KBM-7 (cell line): ENCODE data around the gene SDSL.

Experiments
- DNase-seq: peaks from one replicate; pipeline ENCODE4 v3.0.0-alpha.2; 2015
- in situ Hi-C: fragments of 300-500 bp; cut with MboI; formaldehyde crosslinking; loops from 2 replicates; pipeline ENCODE4 v1.14.3; 2020; ENCODE audit warnings: low sequenced_read_pairs, low pct_unique_long_range_greater_than_20kb, mixed read lengths

SDSL gene

DNA sequence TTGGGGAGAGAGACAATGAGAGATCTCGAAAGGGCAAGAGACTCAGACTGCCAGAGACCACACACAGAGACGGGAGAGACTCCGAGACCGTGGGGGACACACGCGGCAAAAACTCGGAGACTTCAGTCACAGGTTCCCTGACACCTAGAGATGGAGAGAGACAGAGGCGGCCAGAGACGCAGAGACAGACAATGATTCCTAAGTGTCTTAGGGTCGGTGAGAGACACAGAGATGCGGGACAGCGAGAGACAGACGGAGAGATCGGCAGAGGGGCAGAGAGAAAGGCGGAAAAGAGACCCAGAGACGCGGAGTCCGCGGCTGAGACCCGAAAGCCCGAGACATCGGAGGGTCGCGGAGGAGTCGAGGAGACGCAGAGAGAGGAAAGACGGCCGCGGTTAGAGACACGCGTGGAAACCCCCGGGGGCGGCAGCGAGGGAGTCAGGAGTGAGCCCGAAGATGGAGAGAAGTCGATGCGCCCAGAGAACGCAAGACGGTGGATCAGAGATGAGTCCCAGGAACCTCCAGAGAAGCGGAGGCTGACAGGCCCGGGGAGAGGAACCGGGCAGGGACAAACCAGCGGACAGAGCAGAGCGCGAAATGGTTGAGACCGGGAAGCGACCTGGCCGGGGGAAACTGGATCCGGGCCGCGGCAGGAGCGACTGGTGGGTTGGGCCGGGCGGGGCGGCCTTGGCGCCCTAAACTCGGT is 41.7 kb downstream of the SDSL start:
- no peak for DNase-seq
- in situ Hi-C loops = loop anchor here (25.0 kb wide), 1 partner anchor 448 kb away; no protein-coding TSS in a partner anchor

DNA sequence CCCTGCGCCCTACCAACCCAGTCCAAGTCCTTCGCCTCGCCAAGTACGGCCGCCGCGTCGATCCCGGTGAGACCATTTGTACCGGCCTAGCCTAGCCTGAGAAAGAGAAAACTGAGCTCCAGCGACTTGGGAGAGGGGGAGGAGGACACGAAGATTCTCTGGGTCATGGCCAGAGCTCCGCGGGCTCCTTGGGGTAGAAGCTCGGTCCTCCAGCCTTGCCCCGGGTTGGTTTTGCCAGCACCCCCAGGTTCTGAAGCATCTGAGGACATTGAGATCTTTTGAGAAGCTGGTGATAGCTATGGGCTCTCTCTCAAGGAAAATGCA is 42.2 kb downstream of the SDSL start:
- in situ Hi-C loops = loop anchor here (25.0 kb wide), 1 partner anchor 448 kb away; no protein-coding TSS in a partner anchor
- DNase-seq = no peak

DNA sequence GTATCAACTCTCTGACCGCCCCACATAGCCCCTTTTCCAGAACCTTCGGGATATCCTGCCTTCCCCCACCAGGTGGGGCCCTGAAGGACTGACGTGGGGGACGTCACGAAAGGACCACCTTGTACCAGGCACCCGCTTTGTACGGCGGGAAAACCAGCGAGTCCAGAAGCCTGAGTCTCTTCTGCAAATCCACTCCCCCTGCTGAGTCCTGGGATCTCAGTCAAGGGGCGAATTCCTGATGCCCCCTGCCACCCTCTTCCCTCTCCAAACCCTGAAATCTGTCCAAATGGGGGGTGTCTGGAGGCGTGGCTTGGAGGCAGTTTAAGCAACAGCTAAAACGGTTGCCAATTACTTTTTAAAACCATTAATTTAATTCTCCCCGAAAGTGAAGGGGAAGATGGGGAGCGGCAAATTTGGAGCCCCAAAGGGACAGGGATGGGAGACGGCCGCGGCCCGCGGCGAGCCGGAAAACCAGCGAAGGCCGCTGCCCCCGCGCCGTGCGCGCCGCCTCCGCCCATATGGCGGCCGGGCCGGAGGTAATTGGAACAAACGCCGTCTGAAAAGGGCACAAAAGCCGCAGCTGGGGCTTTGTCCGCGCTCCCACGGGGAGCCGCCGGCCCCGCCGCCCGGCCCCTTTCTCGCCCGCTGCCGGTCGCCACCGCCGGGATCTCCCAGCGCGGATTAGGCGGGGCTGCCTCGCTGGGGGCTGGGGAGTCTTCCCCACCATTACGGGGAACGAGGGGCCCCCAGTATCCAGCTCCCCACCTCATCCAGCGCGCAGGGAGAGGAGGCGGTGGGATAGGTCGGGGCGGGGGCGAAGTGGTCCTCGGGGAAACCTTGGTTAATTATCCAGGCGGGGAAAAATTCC is 42.9 kb downstream of the SDSL start:
- no peak for DNase-seq
- in situ Hi-C loops = loop anchor here (25.0 kb wide), 1 partner anchor 447 kb away; no protein-coding TSS in a partner anchor

DNA sequence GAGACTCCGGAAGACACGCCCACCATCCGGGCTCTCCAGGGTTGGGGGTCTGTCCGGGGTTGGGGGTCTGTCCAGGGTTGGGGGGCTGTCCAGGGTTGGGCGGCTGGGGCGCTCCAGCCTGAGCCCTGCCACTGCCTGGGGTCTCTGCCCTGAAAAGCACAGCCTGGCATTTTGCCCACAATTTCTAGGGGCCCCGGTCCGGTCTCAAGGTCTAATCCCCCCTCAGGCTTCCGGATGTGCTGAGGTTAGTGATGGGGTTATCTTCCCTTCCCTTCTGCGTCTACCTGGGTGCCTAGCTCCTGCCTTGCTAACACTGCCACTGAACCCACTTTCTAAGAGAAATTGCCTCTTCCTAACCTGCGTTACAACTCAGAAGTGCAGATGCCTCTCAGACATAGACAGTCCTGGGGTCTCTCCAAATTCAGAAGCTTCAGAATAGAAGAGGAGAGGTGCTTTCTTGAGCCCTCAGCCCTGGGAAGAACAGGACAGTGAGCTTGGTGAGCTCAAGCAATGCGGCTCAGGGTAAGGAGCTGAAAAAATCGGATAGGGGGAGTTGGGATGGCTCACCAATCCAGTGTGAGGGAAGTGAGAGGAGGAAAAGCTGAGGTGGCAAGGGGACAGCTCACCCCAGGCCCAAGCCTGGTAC is 43.8 kb downstream of the SDSL start:
- no peak for DNase-seq
- in situ Hi-C loops = loop anchor here (25.0 kb wide), 1 partner anchor 446 kb away; no protein-coding TSS in a partner anchor

DNA sequence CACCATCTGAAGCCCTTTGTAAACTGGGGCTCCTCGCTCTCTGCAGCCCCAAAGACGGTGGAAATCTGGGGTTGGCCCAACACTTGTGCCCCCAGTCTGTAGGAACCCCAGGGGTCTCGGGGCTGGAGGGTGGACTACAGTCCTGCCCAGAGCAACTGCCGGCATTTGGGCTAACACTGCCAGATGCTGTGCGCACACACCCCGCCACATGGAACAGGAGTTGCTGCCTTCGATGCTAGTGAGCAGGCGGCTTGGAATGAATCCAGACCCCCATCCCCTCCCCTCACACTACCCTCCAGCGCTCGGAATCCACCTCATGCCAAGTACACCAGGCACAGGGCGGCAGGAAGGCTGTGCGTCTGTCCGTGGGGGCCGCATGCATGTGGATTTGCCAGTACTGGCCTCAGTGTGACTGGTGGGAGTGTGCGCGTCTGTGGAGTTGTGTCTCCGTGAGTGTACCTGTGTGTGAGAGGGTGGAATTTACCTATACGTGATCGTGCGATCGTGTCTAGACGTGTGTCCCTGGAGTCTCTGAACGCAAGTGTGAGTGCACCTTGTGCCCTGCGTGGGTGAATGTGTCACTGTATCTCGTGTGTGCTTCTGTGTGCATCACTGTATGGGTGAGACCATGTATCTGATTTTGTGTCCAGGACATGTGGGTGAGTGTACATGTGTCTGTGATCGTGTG is 44.4 kb downstream of the SDSL start:
- in situ Hi-C loops = loop anchor here (25.0 kb wide), 1 partner anchor 446 kb away; no protein-coding TSS in a partner anchor
- DNase-seq = no peak

DNA sequence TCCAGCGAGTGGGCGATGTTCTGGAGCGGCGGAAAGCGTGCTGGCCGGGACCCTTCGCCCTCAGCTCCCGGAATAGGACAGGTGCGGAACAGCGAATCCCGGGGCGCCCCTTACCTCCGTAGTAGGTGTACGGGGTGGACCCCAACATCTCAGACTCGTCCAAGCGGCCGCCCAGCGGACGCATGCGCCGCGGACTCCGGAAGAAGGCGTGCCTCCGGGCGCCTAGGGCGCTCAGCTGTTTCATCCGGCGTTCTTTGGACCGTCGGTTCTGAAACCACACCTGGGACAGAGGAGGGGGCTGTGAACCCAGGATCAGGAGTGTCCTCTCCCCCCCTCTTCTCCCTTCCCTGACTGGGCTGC is 44.9 kb downstream of the SDSL start:
- no peak for DNase-seq
- in situ Hi-C loops = loop anchor here (25.0 kb wide), 1 partner anchor 445 kb away; no protein-coding TSS in a partner anchor

DNA sequence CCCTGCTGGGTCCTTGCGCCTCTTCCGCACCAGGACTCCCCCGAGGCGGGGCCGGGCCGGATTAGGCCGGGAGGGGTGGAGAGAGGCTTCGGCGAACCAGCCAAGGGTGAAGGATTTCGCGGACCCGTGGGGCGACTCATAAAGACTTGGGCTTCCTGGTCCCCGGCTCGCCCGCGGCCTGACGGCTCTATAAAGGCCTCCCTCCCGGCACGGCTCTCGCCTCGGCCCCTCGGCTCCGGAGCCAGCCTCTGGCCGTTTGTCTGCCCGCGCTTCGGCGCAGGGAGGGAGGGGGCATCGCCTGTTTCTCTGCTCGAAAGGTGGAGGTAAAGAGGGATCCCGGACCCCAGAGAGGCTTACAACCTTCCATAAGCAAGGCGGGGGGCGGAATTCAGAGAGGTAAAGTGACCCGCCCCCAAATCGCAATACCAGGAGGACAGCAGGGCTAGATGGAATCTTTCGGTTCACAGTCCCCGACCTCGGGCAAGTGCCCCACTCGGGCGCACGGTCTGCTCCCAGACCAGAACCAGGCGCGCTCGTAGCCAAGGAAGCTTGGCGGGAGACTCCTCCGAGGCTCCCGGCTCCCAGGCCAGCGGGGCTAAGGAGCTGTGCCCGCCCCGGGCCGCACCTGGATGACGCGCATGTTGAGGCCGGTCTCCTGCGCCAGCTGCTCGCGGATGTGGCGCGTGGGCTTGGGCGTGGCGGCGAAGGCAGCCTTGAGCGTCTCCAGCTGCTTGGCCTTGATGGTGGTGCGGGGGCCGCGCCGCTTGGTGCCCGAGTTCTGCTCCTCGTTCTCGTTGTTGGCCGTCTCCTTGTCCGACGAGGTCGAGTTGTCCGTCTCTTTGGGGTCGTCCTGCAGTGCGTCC is 45.6 kb downstream of the SDSL start:
- in situ Hi-C loops = loop anchor here (25.0 kb wide), 1 partner anchor 445 kb away; no protein-coding TSS in a partner anchor
- DNase-seq = no peak

DNA sequence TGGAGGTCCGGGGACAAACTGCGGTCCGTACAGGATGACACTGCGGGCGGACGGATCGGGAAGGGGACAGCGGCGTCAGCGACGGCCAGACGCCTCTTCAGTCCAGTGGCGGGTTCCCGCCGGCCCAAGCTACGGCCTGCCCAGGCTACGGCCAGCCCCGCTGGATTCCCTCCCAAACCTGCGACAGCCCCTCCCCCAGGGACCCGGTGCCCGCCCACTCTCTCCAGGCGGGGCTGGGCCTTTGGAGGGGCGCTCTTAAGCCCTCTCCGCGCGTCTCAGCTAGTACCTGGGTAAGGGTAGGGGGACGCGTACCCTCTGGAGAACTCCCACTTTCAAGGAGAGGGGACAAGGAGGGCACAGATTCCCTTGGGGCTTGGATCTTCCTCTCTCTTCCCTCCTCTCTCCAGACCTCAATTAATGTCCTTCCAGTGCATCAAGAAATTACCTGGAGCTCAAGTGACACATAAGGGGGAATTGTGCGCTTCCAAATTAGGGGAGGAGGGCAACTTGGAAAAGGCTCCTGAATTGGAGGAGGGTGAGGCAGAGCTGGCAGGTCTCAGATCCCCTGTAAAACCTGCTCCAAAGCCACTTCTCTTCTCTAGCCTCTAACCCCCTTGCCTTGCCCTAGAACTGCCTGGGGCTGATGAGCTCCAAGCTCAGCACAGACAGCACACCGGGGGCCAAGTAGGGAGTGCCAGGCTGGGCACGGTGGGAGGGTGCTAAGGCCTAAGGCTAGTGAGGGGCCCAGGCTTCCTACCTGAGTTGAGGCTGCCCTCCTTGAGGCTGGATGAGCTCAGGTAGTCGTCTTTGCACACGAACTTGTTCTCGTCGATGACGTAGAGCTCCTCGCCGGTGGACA is 46.4 kb downstream of the SDSL start:
- in situ Hi-C loops = loop anchor here (25.0 kb wide), 1 partner anchor 444 kb away; no protein-coding TSS in a partner anchor
- no peak for DNase-seq

DNA sequence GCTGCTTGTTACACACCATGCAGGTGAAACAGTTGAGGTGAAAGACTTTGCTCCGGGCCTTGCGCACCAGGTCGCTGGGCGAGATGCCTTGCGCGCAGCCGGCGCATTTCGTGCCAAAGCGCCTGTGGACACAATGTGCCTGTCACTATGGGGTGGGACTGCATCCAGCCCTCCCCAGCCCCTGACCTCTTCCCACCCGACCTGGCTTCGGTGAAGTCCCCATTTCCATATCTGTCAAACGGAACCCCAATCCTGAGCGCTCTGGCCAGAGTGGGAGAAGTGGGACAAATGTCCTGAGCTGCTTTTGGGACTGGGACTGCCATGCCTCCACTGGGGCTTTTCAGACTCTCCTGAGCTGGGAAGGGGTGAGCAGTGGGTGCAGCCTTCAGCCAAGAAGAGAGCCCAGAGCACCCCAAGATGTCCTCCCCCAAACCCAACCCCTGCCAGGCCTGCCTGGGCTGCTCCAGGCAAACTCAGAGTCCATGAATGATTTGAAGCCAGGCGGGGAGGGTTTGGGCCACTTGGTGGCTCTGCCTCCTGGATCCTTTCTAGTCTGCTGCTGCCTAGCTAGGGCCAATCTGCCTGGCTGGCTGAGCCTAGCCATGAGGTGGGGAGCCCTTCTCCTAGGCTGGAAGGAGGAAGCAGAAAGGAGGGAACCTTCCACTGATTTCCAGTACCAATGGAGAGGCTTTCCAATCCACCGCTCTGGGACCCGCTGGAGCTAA is 47.2 kb downstream of the SDSL start:
- no peak for DNase-seq
- in situ Hi-C loops = loop anchor here (25.0 kb wide), 1 partner anchor 443 kb away; no protein-coding TSS in a partner anchor

DNA sequence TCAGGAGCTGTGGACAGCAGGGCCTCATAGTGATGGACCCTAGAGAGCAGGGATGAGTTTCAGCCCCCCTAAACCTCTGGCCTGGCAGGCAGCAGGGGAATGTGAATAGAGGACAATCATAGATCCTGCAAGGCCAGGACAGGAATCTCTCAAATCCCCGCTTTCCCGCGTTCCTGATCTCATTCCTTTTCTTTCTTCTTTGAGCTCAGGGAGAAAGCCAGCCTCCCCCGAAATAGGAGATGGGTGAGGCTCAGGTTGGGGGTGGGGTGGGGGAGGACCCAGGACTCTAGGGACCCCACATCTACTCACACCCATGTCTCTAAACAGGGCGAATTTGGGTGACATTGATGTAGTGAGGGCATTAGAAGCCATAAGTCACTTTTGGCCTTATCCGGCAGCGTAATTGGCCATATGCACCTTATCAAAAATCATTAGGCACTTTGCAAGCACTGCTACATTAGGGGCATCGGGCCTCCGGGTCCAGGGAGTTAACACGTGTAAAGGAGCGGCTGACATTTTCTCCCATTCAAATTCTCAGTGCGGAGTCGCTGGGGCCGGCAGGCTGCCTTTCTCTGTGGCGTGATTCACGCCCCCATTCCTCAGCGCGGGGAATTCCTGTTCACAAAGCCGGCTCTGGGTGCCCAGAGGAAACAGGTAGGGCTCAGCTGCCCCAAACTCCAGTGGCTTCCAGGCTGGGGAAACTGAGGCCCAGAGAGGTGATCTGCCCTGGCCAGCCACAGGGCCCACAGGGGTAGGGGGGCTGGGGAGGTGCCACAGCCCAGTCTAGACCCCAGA is 48.0 kb downstream of the SDSL start:
- in situ Hi-C loops = loop anchor here (25.0 kb wide), 1 partner anchor 442 kb away; no protein-coding TSS in a partner anchor
- DNase-seq = no peak

DNA sequence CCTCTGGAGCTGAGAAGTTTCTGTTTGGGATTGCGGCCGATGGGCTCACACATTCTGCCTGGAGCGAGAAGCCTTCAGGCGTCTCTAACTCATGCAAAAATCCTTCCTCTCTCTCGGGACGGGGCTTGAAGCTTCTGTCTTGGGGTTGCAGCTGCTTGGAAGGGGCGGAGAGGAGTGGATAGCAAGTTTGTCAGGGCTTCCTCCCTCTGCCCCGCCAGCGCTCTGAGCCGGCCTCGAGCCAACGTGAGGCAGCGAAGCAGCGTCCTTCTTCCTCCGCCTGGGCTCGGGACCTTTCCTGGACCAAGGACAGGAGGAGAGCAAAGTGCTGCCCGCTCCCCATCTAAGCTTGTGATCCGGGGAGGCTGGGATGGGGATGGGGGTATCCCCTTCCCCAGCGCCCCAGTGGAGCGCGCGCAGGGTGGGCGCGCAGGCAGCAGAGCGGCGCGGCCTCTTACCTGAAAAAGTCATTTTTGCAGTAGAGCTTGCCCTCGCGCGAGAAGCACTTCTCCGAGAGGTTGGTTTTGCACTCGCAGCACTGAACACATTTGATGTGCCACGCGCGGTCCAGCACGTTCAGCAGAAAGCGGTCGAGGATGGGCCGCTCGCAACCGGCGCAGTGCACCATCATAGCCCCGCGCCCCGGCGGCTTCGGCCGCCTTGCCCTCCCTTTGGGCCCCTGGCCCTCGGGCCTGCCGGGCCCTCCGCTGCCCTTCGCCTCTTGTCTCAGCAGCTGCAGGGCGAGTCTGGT is 48.9 kb downstream of the SDSL start:
- DNase-seq = no peak
- in situ Hi-C loops = loop anchor here (25.0 kb wide), 1 partner anchor 441 kb away; no protein-coding TSS in a partner anchor

DNA sequence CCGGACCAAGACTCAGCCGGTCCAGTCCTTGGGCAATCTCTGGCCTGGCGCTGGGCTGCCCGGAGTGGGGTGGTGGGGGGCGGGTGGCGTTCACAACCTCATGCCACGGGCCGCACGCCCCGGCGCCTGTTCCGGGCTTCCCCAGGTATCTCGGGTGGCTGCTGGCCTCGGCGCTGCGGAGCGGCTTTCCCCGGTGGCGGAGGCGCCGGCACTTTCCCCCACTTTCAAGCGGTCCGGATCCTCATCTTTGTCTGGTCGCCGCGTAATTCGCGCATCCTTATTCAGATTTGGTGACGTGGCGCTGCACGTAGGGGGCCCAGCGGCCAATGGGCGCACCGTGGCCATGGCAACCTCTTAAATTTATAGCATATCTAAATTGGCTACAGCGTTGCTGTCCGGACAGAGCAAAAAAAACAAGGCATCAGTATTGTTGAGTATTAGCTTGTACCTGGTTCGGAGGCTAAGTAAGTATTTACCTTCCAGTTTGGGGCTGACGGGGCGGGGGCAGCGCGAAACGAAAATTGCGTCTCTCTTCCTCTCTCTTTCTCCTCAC is 49.5 kb downstream of the SDSL start, which contains the start of gene LHX5:
TSS of gene LHX5 (minus strand) at position 253 of the 553 bp plus-strand sequence. CDS start 373 bp downstream, outside the sequence.
- in situ Hi-C loops = loop anchor here (25.0 kb wide), 1 partner anchor 441 kb away; no protein-coding TSS in a partner anchor
- no peak for DNase-seq

DNA sequence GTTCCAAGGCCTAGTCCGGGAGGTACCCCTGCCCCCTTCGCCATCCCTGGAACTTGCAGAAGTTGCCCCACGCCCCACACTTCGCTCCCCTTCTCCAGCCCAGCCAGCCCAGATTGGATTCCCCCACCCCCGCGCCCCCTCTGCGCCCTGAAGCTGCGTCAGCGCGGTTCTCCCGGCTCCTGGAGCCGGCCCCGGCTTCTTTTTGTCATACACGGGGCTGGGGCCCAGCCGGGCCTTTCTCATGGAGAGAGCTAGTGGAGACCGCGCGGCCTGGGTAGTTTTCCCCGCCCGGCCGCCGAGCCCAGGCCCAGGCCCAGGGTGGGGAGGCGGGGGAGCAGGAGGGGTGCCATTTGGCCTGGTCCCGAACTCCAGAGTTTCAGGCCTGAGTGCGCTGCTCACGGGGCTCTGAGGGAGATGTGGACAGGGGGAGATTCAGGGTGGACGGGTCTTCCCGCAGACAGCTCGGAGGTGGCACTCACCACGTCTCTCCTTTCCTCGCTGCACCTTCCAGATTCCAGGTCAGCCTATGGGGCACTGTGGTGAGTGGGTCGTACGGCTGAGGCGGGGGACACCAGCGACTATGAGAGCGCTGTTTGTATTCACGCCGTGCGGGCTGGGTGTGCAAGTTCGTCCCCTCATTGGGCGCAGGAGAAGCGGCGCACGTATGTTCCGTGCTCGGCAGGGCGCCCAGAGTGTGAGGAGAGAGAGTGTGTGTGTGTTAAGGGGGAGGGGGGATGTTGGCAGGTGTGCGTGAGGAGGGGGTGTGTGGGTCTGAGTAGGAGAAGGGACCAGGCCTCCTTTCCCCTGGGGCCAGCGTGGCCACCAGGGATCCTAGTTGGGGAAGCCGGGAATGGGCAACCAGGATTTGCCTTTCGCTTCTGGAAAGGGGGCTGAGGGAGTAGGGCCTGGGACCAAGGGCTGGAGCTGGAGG is 50.3 kb downstream of the SDSL start:
- DNase-seq = no peak
- in situ Hi-C loops = loop anchor here (25.0 kb wide), 1 partner anchor 440 kb away; no protein-coding TSS in a partner anchor

DNA sequence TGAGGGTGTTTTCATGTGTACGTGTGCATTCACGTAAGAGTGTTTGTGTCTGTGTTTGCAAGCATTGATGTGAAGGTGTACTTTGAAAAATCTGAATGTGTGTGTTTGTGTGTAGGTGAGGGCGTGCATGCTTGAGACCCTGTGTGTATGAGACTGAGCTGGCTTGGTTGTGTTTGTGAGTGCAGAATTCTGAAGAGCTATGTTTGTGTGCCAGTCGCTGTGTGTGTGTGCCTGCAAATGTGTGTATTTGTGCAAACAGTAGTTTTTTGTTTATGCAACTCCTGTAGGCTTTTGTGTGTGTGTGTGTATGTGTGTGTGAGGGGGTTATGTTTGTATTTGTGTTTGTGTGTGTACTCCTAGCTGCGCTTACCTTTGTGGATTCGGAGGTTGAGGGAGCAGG is 51.2 kb downstream of the SDSL start:
- in situ Hi-C loops = loop anchor here (25.0 kb wide), 1 partner anchor 439 kb away; no protein-coding TSS in a partner anchor
- no peak for DNase-seq
